Bronchial epithelial cell (primary cell): ENCODE data around the gene CTSA. TPM values are rescaled to one million over a fixed set of nuclear protein-coding genes. Genes with fewer than 3 reads are reported as not detected.

ENCODE experiments used
- DNase-seq: peaks from one replicate; pipeline ENCODE4 v3.0.0-alpha.2; 2010; ENCODE audit warnings: low read depth
- FAIRE-seq: peaks from 2 replicates; lab custom pipeline; 2011; peaks lifted over from hg19 to GRCh38; lab: Jason Lieb, UNC
- H3K27me3 ChIP-seq: 2 replicates; pipeline ENCODE4 v1.5.1; 2011; ENCODE audit warnings: low read length; ENCODE audit not compliant: control insufficient read depth, insufficient read depth
- H3K36me3 ChIP-seq: 2 replicates; pipeline ENCODE4 v1.5.1; 2011; ENCODE audit warnings: low read length; ENCODE audit not compliant: control insufficient read depth, insufficient read depth
- H3K4me3 ChIP-seq: 2 replicates; pipeline ENCODE4 v1.5.1; 2011; ENCODE audit warnings: mild to moderate bottlenecking, low read depth, low read length, control low read depth
- CTCF ChIP-seq: IDR thresholded peaks from 2 replicates; pipeline ENCODE4 v1.5.1; 2011; ENCODE audit warnings: mild to moderate bottlenecking, moderate library complexity, low read length, control low read depth, inconsistent platforms; ENCODE audit not compliant: insufficient read depth, severe bottlenecking
- total RNA-seq: library from RNA; depleted of rRNA; stranded (reverse); fragments of >200 nt; gene quantifications from 2 replicates; pipeline ENCODE4 v1.2.1, GENCODE V29; 2014

The CTSA gene
- total RNA-seq, 1 donor from 2014 or later, result 16.8 TPM

GRCh38 chr20:45918779-45919537, 27.8 kb downstream of the CTSA start:
- Histone ChIP-seq H3K27me3 (no peaks in the 10 kb centered on the region), H3K36me3 (no peaks in the 10 kb centered on the region), H3K4me3 (no peak overlapping the region)
- TF ChIP-seq CTCF, result no peak
- DNase-seq (no peak), FAIRE-seq (no peak)

- TF ChIP-seq CTCF, result no peak
- FAIRE-seq, result no peak
- Histone ChIP-seq H3K4me3 (no peak overlapping the region), H3K27me3 (no peaks in the 10 kb centered on the region), H3K36me3 (no peaks in the 10 kb centered on the region)
- no peak for DNase-seq
Observed at GRCh38 chr20:45919542-45920399, 28.6 kb downstream of the CTSA start.

GRCh38 chr20:45920462-45921336, 29.6 kb downstream of the CTSA start:
- no peak for TF ChIP-seq CTCF
- DNase-seq (no peak), FAIRE-seq (no peak)
- H3K36me3 ChIP-seq, result no peaks in the 10 kb centered on the region
- H3K4me3 ChIP-seq, result no peak overlapping the region
- no peaks in the 10 kb centered on the region for H3K27me3 ChIP-seq

- no peak for TF ChIP-seq CTCF
- H3K4me3 ChIP-seq, result no peak overlapping the region
- DNase-seq (no peak), FAIRE-seq (no peak)
- no peaks in the 10 kb centered on the region for H3K27me3 ChIP-seq
- no peaks in the 10 kb centered on the region for H3K36me3 ChIP-seq
Observed at GRCh38 chr20:45921337-45922189, 30.4 kb downstream of the CTSA start.
